ENCODE measurements around the gene TAOK1.

DNA sequence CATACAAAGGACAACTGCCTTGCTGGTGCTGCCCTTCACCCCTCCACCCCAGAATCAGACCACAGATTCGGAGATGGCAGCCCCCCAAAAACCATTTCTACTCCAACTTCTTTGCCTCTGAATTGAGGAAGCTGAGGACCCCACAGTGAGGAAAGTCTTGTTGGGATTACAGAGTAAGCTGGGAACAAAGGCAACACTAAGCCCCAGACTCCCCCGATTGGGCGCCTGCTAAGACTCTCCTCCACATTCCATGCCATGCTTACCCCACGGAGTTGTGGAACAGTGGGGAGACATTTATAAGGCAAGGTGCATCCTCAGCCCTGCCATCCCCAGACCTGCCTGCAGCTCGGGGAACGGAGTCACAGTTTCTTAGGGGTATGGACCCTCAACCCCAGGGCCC is 197.4 kb downstream of the TAOK1 start:
- TF ChIP-seq, protein P1, sequence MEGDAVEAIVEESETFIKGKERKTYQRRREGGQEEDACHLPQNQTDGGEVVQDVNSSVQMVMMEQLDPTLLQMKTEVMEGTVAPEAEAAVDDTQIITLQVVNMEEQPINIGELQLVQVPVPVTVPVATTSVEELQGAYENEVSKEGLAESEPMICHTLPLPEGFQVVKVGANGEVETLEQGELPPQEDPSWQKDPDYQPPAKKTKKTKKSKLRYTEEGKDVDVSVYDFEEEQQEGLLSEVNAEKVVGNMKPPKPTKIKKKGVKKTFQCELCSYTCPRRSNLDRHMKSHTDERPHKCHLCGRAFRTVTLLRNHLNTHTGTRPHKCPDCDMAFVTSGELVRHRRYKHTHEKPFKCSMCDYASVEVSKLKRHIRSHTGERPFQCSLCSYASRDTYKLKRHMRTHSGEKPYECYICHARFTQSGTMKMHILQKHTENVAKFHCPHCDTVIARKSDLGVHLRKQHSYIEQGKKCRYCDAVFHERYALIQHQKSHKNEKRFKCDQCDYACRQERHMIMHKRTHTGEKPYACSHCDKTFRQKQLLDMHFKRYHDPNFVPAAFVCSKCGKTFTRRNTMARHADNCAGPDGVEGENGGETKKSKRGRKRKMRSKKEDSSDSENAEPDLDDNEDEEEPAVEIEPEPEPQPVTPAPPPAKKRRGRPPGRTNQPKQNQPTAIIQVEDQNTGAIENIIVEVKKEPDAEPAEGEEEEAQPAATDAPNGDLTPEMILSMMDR (IDR thresholded peaks at IDR 0.05), result no peak
- no peak for TF ChIP-seq POLR2A (IDR thresholded peaks at IDR 0.05)
